Smooth muscle cell (in vitro differentiated cells): ENCODE data around the gene ZDBF2. TPM values are rescaled to one million over a fixed set of nuclear protein-coding genes. Genes with fewer than 3 reads are reported as not detected.
"Not testable (repeated sequence)": the region's sequence is repeated elsewhere in the genome, so short reads cannot be mapped to it uniquely, and the experiment has no call there.

Experiments
- DNase-seq: peaks from one replicate; lab custom pipeline; 2025; ENCODE audit not compliant: unreplicated experiment; lab: John Stamatoyannopoulos, UW
- H2AFZ ChIP-seq: fragments of 200-600 bp; sonication (generic); 2 replicates; pipeline ENCODE4 v1.6.0; 2016; ENCODE audit warnings: antibody characterized with exemption, low read depth, mild to moderate bottlenecking
- H3F3A ChIP-seq: fragments of 200-600 bp; sonication (generic); 2 replicates; pipeline ENCODE4 v1.6.0; 2017; ENCODE audit warnings: antibody characterized with exemption, low read depth
- H3K27ac ChIP-seq: fragments of 200-600 bp; sonication (generic); 2 replicates; pipeline ENCODE4 v1.5.1; 2016; ENCODE audit warnings: low read depth, mild to moderate bottlenecking
- H3K27me3 ChIP-seq: fragments of 200-600 bp; sonication (generic); 2 replicates; pipeline ENCODE4 v1.6.1; 2016; ENCODE audit warnings: low read depth, mild to moderate bottlenecking
- H3K36me3 ChIP-seq: fragments of 200-600 bp; sonication (generic); 2 replicates; pipeline ENCODE4 v1.5.1; 2016; ENCODE audit warnings: low read depth
- H3K4me1 ChIP-seq: fragments of 200-600 bp; sonication (generic); 2 replicates; pipeline ENCODE4 v1.5.1; 2016; ENCODE audit warnings: low read depth
- H3K4me2 ChIP-seq: fragments of 200-600 bp; sonication (generic); 2 replicates; pipeline ENCODE4 v1.6.0; 2016; ENCODE audit warnings: mild to moderate bottlenecking
- H3K4me3 ChIP-seq: fragments of 200-600 bp; sonication (generic); 2 replicates; pipeline ENCODE4 v1.5.1; 2016; ENCODE audit warnings: mild to moderate bottlenecking
- H3K79me2 ChIP-seq: fragments of 200-600 bp; sonication (generic); 2 replicates; pipeline ENCODE4 v1.6.0; 2016; ENCODE audit warnings: low read depth, mild to moderate bottlenecking
- H3K9ac ChIP-seq: fragments of 200-600 bp; sonication (generic); 2 replicates; pipeline ENCODE4 v1.6.0; 2016; ENCODE audit warnings: low read depth
- H3K9me3 ChIP-seq: fragments of 200-600 bp; sonication (generic); replicated peaks from 2 replicates; pipeline ENCODE4 v1.5.1; 2016; ENCODE audit warnings: low read depth
- H4K20me1 ChIP-seq: fragments of 200-600 bp; sonication (generic); 2 replicates; pipeline ENCODE4 v1.6.0; 2016; ENCODE audit warnings: low read depth
- WGBS: methylation state at CpG from one replicate; pipeline ENCODE4 v1.1.7; 2016; ENCODE audit warnings: low lambda C conversion rate; 5-methylcytosine and 5-hydroxymethylcytosine counted together
- polyA plus RNA-seq: library from polyadenylated mRNA; unstranded; fragments of >200 nt; fragmentation: Nextera tagmentation; extraction: Ambion mirVana; gene quantifications from 2 replicates; pipeline ENCODE4 v1.2.1, GENCODE V29; 2016
- total RNA-seq: library from RNA; depleted of rRNA; stranded (reverse); fragments of >200 nt; gene quantifications from 2 replicates; pipeline ENCODE4 v1.2.3, GENCODE V29; 2014
- TF ChIP-seq, protein P1 (sequence below): fragments of 200-600 bp; sonication (generic); IDR thresholded peaks from 2 replicates; pipeline ENCODE4 v1.5.1; 2017; ENCODE audit warnings: borderline replicate concordance, mild to moderate bottlenecking, antibody characterized with exemption; ENCODE audit not compliant: insufficient read depth, poor library complexity, severe bottlenecking

Gene ZDBF2
- total and polyA plus RNA-seq, 2 experiments from 2014 or later: 2.8 to 22.7 TPM

- WGBS: 74% methylated on average over 1 of the region's 1 CpG
- Histone ChIP-seq H3K4me2 (no peak overlapping the region), H2AFZ (no peak overlapping the region), H3K4me1 (no peaks in the 10 kb centered on the region), H3K79me2 (no peaks in the 10 kb centered on the region), H3K9me3 (no peaks in the 10 kb centered on the region), H3K9ac (no peak overlapping the region), H3K36me3 (no peaks in the 10 kb centered on the region), H3K27ac (no peak overlapping the region), H4K20me1 (no peaks in the 10 kb centered on the region), H3K27me3 (no peaks in the 10 kb centered on the region), H3K4me3 (no peak overlapping the region), H3F3A (no peaks in the 10 kb centered on the region)
- TF ChIP-seq, protein P1, sequence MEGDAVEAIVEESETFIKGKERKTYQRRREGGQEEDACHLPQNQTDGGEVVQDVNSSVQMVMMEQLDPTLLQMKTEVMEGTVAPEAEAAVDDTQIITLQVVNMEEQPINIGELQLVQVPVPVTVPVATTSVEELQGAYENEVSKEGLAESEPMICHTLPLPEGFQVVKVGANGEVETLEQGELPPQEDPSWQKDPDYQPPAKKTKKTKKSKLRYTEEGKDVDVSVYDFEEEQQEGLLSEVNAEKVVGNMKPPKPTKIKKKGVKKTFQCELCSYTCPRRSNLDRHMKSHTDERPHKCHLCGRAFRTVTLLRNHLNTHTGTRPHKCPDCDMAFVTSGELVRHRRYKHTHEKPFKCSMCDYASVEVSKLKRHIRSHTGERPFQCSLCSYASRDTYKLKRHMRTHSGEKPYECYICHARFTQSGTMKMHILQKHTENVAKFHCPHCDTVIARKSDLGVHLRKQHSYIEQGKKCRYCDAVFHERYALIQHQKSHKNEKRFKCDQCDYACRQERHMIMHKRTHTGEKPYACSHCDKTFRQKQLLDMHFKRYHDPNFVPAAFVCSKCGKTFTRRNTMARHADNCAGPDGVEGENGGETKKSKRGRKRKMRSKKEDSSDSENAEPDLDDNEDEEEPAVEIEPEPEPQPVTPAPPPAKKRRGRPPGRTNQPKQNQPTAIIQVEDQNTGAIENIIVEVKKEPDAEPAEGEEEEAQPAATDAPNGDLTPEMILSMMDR: no peak
- DNase-seq: no peak
Measured at GRCh38 chr2:206352571-206352970, 78.1 kb downstream of the ZDBF2 start.

DNA sequence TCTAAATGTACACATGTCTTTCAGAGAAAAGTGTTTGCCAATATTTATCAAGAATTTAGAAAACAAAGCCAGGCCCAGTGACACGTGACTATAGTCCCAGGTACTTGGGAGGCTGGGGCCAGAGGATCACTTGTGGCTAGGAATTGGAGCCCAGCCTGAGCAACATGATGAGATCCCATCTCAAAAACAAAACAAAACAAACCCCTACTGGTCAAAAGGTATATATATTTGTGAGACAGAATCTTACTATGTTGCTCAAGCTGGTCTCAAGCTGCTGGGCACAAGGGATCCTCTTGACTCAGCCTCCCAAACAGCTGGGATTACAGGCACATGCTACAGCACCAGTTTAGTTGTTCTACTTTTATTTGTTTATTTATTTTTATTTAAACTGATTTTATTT, 79.2 kb downstream of the ZDBF2 start:
- H3K79me2 ChIP-seq: no peaks in the 10 kb centered on the region
- H3K9me3 ChIP-seq: no peaks in the 10 kb centered on the region
- H3K27me3 ChIP-seq: no peaks in the 10 kb centered on the region
- no peak overlapping the region for H3K9ac ChIP-seq
- DNase-seq: no peak
- WGBS: 87% methylated on average over 1 of the region's 1 CpG
- H3K4me1 ChIP-seq: no peaks in the 10 kb centered on the region
- no peak overlapping the region for H2AFZ ChIP-seq
- H3F3A ChIP-seq: no peaks in the 10 kb centered on the region
- TF ChIP-seq, protein P1: no peak
- no peak overlapping the region for H3K27ac ChIP-seq
- H3K4me3 ChIP-seq: no peak overlapping the region
- no peak overlapping the region for H3K4me2 ChIP-seq
- no peaks in the 10 kb centered on the region for H4K20me1 ChIP-seq
- no peaks in the 10 kb centered on the region for H3K36me3 ChIP-seq

DNA sequence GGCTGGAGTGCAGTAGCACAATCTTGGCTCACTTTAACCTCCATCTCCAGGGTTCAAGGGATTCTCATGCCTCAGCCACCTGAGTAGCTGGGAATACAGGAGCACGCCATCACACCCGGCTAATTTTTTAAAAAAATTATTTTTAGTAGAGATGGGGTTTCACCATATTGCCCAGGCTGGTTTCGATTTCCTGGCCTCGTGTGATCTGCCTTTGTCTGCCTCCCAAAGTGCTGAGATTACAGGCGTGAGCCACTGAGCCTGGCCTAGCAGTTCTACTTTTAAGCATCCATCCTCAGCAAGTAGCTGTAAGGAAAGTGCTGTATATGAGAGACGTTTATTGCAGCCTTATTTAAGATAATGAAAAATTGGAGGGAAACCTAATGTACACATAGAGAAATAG, 79.7 kb downstream of the ZDBF2 start:
- H3K4me2 ChIP-seq: no peak overlapping the region
- H3K36me3 ChIP-seq: no peaks in the 10 kb centered on the region
- no peaks in the 10 kb centered on the region for H3K9me3 ChIP-seq
- DNase-seq: no peak
- no peak overlapping the region for H2AFZ ChIP-seq
- no peaks in the 10 kb centered on the region for H3K79me2 ChIP-seq
- H3K4me3 ChIP-seq: no peak overlapping the region
- no peaks in the 10 kb centered on the region for H3K27me3 ChIP-seq
- H3F3A ChIP-seq: no peaks in the 10 kb centered on the region
- TF ChIP-seq, protein P1: no peak
- WGBS: 89% methylated on average over 6 of the region's 6 CpGs
- H3K27ac ChIP-seq: no peak overlapping the region
- H3K4me1 ChIP-seq: no peaks in the 10 kb centered on the region
- no peaks in the 10 kb centered on the region for H4K20me1 ChIP-seq
- H3K9ac ChIP-seq: no peak overlapping the region

DNA sequence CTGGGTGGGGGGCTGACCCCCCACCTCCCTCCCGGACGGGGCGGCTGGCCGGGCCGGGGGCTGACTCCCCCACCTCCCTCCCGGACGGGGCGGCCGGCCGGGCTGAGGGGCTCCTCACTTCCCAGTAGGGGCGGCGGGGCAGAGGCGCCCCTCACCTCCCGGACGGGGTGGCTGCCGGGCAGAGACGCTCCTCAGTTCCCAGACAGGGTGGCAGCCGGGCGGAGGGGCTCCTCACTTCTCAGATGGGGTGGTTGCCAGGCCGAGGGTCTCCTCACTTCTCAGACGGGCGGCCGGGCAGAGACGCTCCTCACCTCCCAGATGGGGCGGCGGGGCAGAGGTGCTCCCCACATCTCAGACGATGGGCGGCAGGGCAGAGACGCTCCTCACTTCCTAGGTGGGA, 82.4 kb downstream of the ZDBF2 start:
- not testable (repeated sequence) for DNase-seq, H3K36me3 ChIP-seq, H3K9ac ChIP-seq, H3K27ac ChIP-seq, H3K4me2 ChIP-seq, H3K27me3 ChIP-seq, H3K4me3 ChIP-seq, H3K79me2 ChIP-seq, H4K20me1 ChIP-seq, H3K4me1 ChIP-seq, H2AFZ ChIP-seq, H3F3A ChIP-seq, H3K9me3 ChIP-seq
- WGBS: 91% methylated on average over 11 of the region's 29 CpGs

- not testable (repeated sequence) for H3K4me3 ChIP-seq, DNase-seq
- WGBS: 92% methylated on average over 5 of the region's 5 CpGs
Measured at GRCh38 chr2:206360840-206361239, 86.4 kb downstream of the ZDBF2 start.

More at GRCh38 chr2:206360840-206361239, 86.4 kb downstream of the ZDBF2 start:
- H3K9me3 ChIP-seq, H3K4me2 ChIP-seq, H3K36me3 ChIP-seq, H3F3A ChIP-seq, H3K27ac ChIP-seq, H2AFZ ChIP-seq, H4K20me1 ChIP-seq, H3K9ac ChIP-seq, H3K79me2 ChIP-seq, H3K27me3 ChIP-seq, H3K4me1 ChIP-seq: not testable (repeated sequence)
